Medulla oblongata (tissue), 1 donor: ENCODE measurements around the gene GLTP.

Experiments
- DNase-seq: peaks from one replicate; pipeline ENCODE4 v3.0.0-alpha.2; 2015; ENCODE audit errors: extremely low spot score

The GLTP gene

GRCh38 chr12:109821968-109822367 is 58.4 kb downstream of the GLTP start:
- DNase-seq = no peak

- no peak for DNase-seq
Observed at GRCh38 chr12:109820816-109821381, 59.4 kb downstream of the GLTP start.

DNA sequence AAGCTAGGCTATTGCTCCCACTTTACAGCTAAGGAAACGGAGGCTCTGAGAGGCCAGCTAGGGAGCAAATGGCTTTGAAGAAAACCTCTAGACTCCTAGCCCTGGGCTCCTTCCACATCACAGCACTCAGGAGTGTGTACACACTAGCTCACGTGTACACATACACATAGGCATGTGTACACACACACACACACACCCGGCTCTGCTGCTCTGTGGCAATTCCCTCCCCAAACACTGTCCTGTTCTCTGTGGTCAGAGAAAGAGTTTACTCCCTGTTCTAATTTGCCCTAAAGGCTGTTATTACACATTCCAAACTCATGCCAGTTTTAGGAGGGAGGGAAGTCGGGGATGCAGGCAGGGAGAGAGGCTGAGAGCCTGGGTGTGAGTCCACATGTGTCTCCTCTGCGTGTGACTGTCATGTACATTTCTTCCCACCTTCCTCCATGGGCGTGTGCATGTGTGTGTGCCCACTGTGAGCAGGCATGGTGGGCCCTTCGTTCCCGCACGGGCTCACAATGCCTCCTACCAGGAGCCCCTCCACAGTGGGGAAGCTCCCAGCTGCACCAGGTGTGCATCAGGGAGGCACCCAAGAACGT is 61.3 kb downstream of the GLTP start:
- DNase-seq = no peak

DNA sequence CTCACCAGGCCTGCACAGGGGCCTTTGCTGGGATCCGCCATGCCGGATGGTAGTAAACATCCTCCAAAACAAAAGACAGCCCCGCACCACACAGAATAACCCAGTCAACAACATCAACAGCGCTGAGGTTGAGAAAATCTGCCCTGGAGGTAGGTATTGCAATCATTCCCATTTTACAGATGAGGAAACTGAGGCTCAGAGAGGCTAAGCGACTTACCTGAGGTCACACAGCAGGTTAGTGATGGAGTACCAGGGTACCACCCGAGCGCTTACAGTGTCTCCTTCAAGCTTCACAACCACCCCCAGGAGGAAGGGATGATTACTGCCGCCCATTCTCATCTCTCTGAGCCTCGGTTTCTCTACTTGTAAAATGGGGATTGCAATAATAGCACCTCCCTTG is 62.1 kb downstream of the GLTP start:
- no peak for DNase-seq

DNA sequence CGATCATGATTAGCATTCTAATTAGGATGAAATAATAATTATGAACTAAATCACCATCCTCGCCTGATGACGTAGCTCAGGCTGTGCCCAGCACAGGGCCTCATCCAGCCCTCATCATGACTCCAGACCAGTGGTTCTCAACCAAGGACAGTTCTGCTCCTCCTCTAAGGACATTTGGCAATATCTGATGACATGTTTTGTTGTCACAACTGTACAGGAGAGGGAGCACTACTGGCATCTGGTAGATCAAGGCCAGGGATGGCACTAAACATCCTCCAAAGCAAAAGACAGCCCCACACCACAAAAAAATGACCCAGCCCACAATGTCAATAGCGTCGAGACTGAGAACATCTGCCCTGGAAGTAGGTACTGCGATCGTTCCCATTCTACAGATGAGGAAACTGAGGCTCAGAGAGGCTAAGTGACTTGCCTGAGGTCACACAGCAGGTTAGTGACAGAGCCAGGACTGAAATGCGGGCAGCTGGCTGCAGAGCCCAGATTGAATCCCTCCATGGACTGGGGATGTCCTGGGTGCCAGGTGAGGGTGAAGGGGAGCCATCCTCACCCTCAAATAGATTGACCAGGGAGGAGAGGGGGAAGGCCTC is 62.6 kb downstream of the GLTP start:
- no peak for DNase-seq

- DNase-seq = no peak
Observed at GRCh38 chr12:109816870-109817269, 63.5 kb downstream of the GLTP start.

DNA sequence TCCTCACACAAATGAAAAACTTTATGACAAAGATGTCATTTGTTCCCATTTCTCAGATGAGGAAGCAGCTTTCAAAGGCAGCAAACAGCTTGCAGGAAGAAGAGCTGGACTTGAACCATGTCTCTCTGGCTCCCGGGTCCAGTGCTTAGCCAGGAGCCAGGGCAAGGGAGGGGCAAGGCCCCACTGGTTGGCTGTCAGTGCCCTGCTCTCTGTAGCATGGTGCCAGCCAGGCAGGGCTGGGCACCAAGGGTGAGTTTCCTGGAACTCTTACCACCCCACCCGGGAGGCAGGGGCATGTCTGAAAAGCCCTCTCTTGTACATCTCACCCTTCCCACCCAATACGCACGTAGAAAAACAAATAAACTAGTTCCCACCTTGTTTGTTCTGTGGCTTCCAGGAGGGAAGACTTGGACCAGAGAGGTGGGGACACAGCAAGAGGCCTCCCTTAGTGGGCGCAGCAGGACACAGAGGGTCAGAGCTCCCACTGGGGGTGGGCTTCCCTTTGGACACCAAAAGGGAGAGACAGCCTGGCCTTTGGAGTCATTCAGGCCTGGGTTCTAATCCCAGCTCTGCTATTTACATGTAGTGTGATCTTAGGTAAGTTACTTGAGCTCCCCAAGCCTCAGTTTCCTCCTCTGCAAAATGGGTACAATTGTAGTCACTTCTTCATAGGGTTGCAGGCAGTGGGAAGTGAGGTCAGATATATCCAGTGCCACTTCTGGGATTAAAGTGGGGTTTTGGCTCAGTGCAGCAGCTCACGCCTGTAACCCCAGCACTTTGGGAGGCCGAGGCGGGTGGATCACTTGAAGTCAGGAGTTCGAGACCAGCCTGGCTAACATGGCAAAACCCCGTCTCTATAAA is 64.4 kb downstream of the GLTP start:
- DNase-seq = no peak

DNA sequence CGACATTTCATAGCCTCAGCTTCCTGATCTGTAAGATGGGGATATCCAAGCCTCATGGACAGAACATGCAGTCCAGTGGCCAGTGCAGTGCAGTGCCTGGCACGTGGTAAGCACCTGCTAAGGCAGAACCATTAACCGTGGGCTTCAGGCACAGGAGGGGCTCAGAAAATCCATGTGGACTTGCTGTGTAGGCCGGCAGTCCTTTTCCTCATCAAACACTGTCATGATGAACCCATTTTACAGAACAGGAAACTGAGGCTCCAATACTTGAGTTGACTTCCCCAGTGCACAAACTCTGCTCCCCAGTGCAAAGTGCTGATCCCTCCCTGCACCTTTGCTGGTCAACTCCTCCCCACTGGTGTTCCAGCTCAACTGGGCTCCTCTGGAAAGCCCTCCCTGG is 65.1 kb downstream of the GLTP start:
- no peak for DNase-seq

DNA sequence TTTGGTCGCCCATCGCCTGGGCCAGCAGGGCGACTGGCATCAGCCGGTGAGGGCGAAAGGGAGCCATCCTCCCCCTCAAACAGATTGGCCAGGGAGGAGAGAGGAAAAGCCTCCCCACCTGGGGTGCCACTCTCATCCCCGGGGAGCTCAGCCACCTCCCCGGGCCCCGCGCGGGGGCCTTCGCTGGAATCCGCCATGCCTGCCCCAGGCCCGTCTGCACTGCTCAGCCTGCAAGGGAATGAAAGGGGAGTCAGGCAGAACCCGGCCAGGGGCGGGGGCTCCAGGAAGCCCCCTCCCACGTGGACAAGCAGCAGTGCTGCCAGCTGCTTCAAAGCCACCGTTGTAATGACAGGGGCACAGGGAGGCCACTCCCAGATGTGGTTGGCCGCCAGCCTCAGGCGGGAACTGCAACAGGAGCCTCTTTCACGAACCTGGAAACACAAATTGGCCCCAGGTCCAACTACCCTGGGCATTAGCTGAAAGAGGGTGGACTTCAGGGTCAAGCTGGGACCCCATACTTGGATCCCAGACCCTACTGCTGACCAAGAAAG is 65.7 kb downstream of the GLTP start:
- DNase-seq = no peak

DNA sequence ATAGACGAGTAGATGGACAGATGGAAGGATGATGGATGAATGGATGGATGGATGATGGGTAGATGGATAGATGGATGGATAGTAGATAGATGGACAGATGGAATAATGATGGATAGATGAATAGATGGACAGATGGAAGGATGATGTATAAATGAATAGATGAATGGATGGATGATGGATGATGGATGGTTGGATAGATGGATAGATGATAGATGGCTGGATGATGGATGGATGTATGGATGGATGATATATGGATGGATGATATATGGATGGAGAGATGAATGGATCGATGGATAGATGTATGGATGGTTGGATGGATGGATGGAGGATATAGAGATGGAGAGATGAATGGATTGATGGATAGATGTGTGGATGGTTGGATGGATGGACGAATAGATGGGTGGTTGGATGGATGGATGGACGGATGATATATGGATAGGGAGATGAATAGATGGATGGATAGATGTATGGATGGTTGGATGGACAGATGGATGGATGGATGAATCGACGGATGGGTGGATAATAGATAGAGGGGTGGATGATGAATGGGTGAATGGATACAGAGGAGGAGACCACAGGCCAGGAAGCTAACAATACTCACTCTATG is 66.4 kb downstream of the GLTP start:
- DNase-seq = no peak

DNA sequence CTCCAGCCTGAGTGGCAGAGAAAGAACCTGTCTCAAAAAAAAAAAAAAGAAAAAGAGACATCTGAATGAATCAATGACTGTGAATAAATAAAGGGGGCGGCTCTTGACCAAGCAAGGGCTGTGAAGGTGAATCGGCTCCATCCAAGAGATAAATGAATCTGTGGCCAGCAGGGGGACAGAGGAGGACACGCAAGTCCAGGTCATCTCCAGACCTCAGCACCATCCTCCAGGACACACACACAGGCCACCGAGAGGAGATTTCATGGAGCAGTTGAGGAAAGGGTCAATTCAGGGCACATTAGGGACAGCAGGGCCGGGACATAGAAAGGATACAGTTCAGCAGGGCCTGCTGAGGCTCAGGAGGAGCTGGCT is 68.7 kb downstream of the GLTP start:
- DNase-seq = no peak

GRCh38 chr12:109810954-109811623 is 69.3 kb downstream of the GLTP start:
- DNase-seq = no peak

DNA sequence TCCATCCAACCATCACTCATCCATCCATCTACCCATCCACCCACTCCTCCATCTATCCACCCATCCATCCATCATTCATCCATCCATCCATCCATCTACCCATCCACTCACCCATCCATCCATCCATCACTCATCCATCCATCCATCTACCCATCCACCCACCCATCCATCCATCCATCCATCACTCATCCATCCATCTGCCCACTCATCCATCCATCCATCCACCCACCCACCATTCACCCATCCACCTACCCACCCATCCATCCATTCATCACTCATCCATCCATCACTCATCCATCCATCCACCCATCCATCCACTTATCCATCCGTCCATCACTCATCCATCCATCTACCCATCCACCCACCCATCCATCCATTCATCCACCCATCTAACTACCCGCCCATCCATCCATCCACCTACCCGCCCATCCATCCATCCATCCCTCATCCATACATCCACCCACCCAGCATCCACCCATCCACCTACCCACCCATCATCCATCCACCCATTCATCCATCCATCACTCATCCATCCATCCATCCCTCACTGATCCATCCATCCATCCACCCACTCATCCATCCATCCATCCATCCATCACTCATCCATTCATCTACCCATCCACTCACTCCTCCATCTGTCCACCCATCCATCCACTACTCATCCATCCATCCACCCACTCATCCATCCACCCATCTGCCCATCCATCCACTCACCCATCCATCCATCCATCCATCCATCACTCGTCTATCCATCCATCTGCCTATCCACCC is 71.3 kb downstream of the GLTP start:
- no peak for DNase-seq

DNA sequence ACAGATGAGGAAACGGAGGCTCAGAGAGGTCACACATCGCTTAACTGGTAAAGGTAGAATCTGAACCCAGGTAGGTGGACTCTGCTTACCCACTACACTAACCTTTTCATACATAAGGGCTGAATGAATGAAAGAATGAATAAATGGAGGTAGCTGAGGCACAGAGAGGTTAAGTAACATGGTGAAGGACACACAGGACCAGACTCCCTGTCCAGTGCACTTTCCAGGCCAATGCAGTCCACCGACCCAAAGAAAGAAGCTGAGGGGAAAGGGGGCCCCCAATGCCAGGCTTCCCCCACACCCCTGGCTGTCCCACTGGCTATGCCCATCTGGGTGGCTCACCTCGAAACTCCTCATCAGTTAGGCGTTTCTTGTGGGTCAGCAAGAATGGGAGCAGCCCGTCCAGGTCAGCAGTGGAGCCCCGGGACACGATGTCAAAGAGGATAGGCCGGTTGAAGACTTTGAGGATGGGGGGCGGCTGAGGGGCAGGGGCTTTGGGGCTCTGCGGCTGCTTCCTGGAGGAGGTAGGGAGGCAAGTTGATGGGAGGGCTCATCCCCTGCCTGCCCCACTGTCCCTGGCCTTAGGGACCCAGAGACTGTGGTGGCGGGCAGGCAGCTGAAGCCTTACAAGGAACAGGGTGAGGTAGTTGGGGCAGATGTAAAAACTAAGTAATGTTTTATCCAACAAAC is 72.2 kb downstream of the GLTP start:
- DNase-seq = no peak

DNA sequence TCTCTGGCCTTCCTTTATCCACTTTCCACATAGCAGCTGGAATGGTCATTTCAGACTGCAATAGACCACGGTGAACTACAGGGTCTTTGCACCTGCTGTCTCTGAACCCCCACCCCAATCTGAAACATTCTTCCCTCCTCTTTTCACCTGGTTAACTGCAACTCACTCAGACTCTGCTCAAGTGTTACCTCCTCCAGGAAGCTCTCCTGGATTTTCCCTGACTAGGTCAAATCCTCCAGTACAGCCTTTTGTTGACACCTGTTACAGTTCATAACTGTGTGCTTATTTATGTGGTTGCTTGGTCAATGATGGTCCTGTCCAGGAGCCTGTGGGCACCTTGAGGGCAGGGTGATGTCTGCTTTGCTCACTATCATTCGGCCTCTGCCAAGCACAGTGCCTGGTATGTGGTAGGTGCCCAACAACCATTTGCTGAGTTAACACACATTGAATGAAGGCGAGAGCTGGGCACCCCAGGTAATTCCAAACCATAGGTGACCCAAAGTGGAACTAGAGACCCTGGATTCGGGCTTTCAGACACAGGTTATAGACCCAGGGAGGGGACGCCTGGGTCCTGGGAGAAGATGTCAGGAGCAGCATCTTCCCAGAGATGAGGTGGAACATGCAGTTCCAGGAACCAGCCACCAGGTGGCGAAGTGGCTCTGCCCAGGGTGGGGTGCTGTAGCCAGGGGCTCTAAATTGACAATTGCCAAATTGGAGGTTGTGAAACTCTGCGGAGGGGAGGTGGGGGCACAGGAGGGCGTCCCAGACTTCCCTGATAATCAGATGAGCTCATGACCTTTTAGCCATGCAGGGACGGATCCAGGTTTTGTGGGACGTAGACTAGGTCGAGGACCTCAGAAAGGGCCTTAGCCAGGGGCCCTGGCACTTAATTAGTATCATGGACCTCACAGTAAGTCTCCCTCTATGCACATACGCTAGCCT is 75.2 kb downstream of the GLTP start:
- peak; percentile 77 for DNase-seq

DNA sequence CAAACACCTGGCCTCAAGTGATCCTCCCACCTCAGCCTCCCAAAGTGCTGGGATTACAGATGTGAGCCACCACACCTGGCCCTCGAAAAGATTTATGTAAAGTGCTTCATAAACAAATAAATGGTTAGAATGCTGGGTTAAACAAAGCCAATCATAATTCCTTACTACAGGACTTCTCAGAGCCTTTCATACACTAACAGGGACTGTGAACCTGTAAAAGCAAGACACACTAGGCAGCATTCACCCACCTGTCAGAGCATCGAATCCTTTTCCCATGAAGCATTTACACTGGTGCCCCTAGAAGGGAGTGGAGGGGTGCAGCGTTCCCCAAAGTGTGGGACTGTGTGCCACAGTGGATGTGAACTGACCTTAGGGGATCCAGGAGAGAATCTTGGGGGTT is 76.7 kb downstream of the GLTP start:
- no peak for DNase-seq

DNA sequence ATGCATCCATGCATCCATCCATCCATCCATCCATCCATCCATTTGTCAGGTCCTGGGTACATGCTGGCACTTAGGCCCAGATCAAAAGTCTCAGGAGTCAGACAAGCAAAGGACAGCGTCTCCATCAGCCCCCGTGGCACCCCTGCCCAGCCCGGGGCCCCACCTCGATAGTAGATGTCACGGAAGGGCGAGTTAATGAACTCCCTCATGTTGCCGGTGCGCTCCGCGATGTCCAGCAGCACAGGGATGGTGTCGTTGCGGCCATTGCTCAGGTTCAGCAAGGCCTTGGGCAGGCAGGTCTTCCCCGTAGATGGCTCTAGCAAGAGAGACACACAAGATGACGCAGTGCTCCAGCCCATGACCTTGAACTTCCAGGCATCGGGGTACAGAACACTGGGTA is 77.5 kb downstream of the GLTP start:
- DNase-seq = no peak
